NCI-H510A (cell line): ENCODE results near the gene GPR15.
A peak's percentile ranks its signal among the peaks of the same experiment; 100 is the strongest.

ENCODE experiments used
- DNase-seq: peaks from one replicate; lab custom pipeline; 2025; lab: John Stamatoyannopoulos, UW

The GPR15 gene

DNA sequence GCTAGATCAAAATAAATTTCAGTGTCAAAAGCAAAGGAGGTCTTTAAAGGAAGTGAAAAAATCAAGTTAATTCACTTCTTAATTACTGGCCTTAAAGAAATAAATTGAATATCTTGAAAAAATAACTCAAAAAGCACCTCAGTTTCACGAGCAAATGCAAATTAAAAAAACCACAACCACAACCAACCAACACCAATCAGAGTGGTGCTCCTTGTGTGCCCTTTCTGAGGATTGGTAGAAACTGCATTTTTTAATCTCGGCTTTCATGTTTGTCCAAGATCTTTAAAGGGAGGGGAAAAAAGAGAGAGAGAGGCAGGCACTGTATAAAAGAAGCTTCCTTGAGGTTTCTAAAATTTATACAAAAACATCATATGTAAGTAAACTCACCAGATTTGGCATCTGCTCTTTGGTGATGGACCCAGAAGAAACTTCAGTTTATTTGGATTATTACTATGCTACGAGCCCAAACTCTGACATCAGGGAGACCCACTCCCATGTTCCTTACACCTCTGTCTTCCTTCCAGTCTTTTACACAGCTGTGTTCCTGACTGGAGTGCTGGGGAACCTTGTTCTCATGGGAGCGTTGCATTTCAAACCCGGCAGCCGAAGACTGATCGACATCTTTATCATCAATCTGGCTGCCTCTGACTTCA, at the start of gene GPR15:
GPR15 (plus strand) TSS at position 357 of the 653 bp plus-strand sequence; CDS start at position 413, 56 bp downstream.
- DNase-seq: no peak

- no peak for DNase-seq
Observed at GRCh38 chr3:98482717-98483482, 48.9 kb upstream of the GPR15 start.

GRCh38 chr3:98483626-98484025, 48.2 kb upstream of the GPR15 start:
- no peak for DNase-seq

DNA sequence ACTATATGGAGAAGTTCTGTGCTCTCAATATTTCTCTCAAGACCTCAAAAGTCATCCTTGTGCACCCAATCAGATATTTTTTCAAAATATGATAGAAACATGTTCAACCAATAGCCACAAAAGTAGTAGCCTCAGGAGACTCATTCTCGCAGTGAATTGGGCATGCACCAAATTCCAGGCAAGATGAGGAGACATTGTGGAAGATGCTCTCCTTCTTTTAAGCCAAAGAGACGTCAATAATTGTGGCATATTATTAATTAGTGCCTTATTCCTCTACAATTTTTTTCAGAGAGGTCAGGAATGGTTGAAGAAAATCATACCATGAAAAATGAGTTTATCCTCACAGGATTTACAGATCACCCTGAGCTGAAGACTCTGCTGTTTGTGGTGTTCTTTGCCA, 34.4 kb upstream of the GPR15 start, which contains the start of gene OR5K2:
OR5K2 (plus strand) TSS at position 301 of the 400 bp plus-strand sequence; CDS start at position 301, 0 bp downstream.
- no peak for DNase-seq

DNA sequence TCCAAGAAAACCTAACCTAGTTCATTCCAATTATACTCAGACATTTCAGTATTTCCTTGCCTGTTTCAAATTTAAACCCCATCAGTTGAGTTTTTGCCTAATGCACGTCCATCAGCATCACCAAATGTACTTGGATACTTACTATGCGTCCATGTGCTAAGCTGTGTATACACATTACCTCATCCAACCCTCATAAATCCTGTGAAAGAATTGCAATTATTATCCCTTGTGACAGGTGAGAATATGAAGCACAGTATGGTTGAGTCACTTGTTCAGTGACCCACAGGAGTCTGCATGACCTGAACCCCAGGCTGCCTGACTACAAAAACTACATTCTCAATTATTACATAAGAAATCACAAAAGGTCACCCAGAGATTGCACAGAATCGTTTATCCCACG, 31.8 kb upstream of the GPR15 start:
- no peak for DNase-seq

DNA sequence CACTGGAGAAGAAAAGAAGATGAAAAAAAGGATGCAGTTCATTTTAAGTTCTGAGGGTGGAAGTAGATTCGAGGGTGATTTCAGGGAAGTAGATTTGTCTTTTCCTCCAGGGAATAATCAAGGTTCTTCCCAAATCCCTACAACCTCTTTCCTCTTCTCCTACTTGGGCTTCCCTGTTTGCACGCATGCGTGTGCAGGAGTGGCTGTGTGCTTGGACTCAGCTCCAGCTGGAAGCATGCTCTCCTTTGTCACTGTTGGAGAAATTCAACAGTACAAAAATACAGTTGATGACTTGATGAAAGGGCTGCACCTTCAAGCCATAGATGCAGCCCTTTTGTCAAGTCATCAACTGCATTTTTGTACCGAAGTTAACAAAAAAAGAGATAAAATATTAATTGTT, 30.5 kb upstream of the GPR15 start:
- DNase-seq: no peak

DNA sequence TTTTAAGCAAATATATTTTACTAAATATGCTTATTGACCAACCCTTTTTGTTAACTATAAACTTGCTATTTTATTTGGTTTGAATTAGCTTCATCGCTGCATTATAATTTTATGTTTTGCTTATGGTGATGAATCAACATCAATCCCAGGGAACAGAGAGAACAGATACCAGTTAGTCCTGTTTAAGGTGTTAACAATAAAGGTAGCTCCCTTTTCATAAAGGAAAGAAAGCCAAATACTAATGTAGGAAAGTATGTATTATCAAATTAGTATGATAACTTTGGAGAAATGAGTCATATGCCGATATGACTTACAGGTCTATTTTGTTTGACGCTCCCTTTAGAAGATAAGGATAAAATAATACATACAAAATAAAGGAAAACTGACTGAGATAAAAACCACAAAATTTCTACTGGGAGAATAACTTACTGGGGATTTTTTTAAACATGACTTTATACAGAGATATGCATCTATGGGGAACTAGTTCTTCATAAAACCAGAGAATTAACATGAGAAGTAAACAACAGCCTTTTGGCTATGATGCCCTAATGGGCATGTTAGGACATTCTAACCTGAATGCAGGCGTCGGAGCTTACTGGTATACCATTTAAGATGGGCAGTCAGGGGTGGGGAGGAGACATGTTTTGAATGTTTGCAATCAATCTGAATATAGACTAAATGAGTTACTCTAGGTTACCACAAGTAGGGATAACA, 29.8 kb upstream of the GPR15 start:
- DNase-seq: no peak

- no peak for DNase-seq
Observed at GRCh38 chr3:98504539-98504938, 27.2 kb upstream of the GPR15 start.

DNA sequence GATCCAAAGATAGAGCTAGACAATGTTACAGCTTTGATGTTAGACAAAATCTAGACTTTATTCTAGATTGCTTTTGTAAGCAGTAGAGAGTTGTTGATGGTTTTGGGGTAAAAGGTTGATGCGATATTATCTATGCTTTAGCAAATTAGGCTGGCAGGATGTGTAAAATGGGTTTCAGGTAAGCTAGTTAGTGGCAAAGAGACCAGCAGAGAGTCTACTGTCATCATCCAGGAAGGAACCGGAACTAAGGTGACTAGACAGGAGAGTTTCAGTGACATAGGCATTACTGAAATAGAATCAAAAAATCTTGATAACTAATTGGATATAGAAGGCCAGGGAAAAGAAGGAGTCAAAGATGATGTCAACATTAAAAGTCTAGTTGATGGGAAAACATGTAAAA, 23.2 kb upstream of the GPR15 start:
- no peak for DNase-seq

GRCh38 chr3:98512576-98512975, 19.2 kb upstream of the GPR15 start:
- DNase-seq: no peak

DNA sequence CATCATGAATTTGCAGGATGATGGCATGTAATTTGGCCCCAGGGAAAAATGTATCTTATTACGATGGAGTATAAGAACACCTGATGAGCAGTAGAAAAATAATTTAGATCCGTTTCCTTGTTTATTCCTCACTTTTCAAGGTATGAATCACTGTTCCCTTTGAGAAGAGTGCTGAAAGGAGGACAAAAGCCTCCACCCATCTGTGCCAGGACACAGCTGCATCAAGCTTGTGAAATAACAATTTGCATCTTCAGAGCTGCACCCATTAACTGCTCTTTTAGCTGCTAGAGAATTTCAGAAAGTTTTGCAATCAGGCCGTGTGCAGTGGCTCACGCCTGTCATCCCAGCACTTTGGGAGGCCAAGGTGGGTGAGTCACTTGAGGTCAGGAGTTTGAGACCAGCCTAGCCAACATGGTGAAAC, 18.7 kb upstream of the GPR15 start:
- DNase-seq: no peak

- no peak for DNase-seq
Observed at GRCh38 chr3:98513736-98514135, 18.0 kb upstream of the GPR15 start.

GRCh38 chr3:98514948-98515347, 16.8 kb upstream of the GPR15 start:
- no peak for DNase-seq

- no peak for DNase-seq
Observed at GRCh38 chr3:98518816-98519215, 13.0 kb upstream of the GPR15 start.

DNA sequence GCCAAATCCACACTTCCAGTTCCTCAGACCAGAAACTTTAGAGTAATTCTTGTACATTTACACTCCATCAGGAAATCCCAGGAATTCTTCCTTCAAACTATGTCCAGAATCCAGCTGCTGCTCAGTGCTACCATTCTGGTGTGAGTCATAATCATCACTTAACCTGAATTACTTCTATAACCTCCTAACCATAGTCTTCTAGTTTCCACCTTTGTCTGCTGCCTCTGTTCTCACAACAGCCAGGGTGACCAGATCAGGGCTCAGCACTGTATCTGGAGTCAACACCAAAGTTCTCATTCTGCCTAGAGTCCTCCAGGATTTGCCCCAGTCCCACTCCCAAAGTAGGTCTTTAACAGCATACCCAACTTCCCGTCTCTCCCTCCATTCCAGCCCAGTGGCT, 12.4 kb upstream of the GPR15 start:
- no peak for DNase-seq

GRCh38 chr3:98521897-98522543, 9.8 kb upstream of the GPR15 start:
- no peak for DNase-seq

GRCh38 chr3:98522544-98523281, 9.1 kb upstream of the GPR15 start, which contains the start of gene CLDND1:
CLDND1 (minus strand) TSS chr3:98522902; CDS start chr3:98521424, 1,478 bp downstream.
- peak; percentile 78 for DNase-seq

GRCh38 chr3:98525494-98525893, 6.3 kb upstream of the GPR15 start:
- DNase-seq: no peak

- no peak for DNase-seq
Observed at GRCh38 chr3:98528474-98529346, 3.1 kb upstream of the GPR15 start.

DNA sequence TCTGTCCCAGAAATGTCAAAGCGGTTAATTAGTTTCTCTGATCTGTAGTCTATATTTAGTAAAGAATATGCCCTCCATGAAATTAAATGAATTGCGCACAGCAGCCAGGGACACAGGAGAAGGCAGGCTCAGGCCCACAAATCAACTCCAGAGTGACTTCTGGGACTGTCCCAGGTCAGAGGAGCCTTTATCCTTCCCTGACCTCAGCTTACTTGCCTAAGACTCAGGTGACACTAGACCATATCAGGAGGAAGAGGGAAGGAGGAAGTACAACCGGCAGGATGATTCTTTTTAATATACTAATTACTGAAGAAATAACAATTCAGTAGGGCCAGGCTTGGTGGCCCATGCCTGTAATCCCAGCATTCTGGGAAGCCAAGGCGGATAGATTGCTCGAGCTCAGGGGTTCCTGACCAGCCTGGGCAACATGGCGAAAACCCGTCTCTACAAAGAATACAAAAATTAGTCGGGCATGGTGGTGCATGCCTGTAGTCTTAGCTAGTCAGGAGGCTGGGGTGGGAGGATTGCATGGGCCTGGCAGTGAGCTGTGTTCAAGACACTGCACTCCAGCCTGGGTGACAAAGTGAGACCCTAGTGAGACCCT, 1.8 kb upstream of the GPR15 start:
- DNase-seq: no peak
